ENCODE results near the gene KLHL22. TPM values are rescaled to one million over a fixed set of nuclear protein-coding genes. Genes with fewer than 3 reads are reported as not detected.

Gene KLHL22
- total and polyA plus RNA-seq, 2 of the 8 experiments (the other 6 are each of a cell fraction or from before 2014, with no cell fraction given), result 9.4 to 16.2 TPM

DNA sequence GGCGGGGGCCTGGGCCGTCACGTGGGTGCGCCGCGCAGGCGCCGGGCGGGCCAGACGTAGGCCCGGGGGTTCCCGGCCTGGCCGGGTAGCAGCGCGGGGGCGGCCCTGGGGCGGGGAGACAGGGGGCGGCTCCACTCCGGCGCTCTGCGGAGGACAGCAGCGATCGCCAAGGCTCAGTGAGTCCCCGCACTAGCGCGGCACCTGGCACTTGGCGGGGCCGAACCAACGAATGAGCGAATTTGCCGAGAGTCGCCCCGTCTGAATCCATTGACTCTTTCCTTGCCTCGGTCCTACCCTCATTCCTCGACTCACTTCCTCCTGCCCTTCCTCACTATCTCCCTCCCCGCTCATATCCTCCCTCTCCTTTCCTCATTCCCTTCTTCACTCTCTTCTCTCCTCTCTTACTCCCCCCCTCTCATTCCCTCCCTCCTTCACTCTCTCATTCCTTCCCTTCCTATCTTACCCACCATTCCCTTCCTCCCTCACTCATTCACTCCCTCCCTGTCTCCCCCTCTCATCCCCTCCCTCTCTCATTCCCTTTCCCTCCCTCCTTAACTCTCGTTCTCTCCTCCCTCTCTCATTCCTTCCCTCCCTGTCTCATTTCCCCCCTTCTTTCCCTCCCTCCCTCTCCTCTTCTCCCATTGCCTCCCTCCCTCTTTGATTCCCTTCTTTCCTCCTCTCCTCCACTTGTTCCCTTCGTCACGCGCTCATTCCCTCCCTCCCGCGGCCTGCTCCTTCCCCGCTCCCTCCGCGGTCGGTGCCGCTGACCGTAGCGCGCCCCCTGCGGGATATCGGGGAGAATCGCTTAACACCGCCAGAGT lies 476 bp upstream of the KLHL22 start (continued):
- TF ChIP-seq POU5F1 (IDR thresholded peaks at IDR 0.05; ENCODE audit: low read depth, low read length) (no peak), SP4 (IDR thresholded peaks at IDR 0.05; ENCODE audit: low read length) (peak; percentile 80; the same call in 1 of the 2 replicates), SIN3A (conservative IDR thresholded peaks at IDR 0.05 in 1 of 2, IDR thresholded peaks at IDR 0.05 in 1 of 2; ENCODE audit: low read depth in 1 of 2, low read length in 2 of 2) (0 out of 4 replicates have a peak, but pooled peaks have one; percentile 27 to 28)
- TF ChIP-seq, protein P1, sequence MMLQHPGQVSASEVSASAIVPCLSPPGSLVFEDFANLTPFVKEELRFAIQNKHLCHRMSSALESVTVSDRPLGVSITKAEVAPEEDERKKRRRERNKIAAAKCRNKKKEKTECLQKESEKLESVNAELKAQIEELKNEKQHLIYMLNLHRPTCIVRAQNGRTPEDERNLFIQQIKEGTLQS (IDR thresholded peaks at IDR 0.05; ENCODE audit: insufficient read depth, low read depth, low read length), result 0 out of 2 replicates have a peak, but pooled peaks have one; percentile 70

Measured in H1 (cell line).